ENCODE results near the gene ZBTB9.

DNA sequence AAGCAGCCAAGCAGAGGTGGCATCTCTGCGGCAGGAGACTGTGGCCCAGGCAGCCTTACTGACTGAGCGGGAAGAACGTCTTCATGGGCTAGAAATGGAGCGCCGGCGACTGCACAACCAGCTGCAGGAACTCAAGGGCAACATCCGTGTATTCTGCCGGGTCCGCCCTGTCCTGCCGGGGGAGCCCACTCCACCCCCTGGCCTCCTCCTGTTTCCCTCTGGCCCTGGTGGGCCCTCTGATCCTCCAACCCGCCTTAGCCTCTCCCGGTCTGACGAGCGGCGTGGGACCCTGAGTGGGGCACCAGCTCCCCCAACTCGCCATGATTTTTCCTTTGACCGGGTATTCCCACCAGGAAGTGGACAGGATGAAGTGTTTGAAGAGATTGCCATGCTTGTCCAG, 49.5 kb upstream of the ZBTB9 start:
- TF ChIP-seq, protein P1, sequence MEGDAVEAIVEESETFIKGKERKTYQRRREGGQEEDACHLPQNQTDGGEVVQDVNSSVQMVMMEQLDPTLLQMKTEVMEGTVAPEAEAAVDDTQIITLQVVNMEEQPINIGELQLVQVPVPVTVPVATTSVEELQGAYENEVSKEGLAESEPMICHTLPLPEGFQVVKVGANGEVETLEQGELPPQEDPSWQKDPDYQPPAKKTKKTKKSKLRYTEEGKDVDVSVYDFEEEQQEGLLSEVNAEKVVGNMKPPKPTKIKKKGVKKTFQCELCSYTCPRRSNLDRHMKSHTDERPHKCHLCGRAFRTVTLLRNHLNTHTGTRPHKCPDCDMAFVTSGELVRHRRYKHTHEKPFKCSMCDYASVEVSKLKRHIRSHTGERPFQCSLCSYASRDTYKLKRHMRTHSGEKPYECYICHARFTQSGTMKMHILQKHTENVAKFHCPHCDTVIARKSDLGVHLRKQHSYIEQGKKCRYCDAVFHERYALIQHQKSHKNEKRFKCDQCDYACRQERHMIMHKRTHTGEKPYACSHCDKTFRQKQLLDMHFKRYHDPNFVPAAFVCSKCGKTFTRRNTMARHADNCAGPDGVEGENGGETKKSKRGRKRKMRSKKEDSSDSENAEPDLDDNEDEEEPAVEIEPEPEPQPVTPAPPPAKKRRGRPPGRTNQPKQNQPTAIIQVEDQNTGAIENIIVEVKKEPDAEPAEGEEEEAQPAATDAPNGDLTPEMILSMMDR (IDR thresholded peaks at IDR 0.05 in 8 of 11, conservative IDR thresholded peaks at IDR 0.05 in 3 of 11): no peak
- TF ChIP-seq POLR2AphosphoS5 (IDR thresholded peaks at IDR 0.05): no peak
